GM18520 (cell line): ENCODE data around the gene CDH5.

ENCODE experiments used
- ATAC-seq: cut with Tn5 transposase; IDR thresholded peaks from one replicate; pipeline ENCODE4 v1.9.1; 2021; ENCODE audit not compliant: unreplicated experiment

CDH5 gene

GRCh38 chr16:66372078-66372897 lies 5.8 kb downstream of the CDH5 start:
- ATAC-seq = no peak

- no peak for ATAC-seq
Observed at GRCh38 chr16:66372898-66373155, 6.3 kb downstream of the CDH5 start.

- no peak for ATAC-seq
Observed at GRCh38 chr16:66373667-66374066, 7.2 kb downstream of the CDH5 start.

- no peak for ATAC-seq
Observed at GRCh38 chr16:66374176-66374575, 7.7 kb downstream of the CDH5 start.

GRCh38 chr16:66375451-66375850 lies 9.0 kb downstream of the CDH5 start:
- no peak for ATAC-seq

- no peak for ATAC-seq
Observed at GRCh38 chr16:66376114-66376513, 9.6 kb downstream of the CDH5 start.

- ATAC-seq = no peak
Observed at GRCh38 chr16:66376577-66377305, 10.2 kb downstream of the CDH5 start.

GRCh38 chr16:66377324-66377723 lies 10.8 kb downstream of the CDH5 start:
- no peak for ATAC-seq

GRCh38 chr16:66378741-66379570 lies 12.5 kb downstream of the CDH5 start:
- ATAC-seq = no peak

GRCh38 chr16:66379571-66379941 lies 13.1 kb downstream of the CDH5 start:
- no peak for ATAC-seq

GRCh38 chr16:66380421-66380820 lies 13.9 kb downstream of the CDH5 start:
- ATAC-seq = no peak

GRCh38 chr16:66381585-66382170 lies 15.2 kb downstream of the CDH5 start:
- ATAC-seq = no peak

- ATAC-seq = no peak
Observed at GRCh38 chr16:66382171-66382965, 15.9 kb downstream of the CDH5 start.

- ATAC-seq = no peak
Observed at GRCh38 chr16:66382966-66383299, 16.4 kb downstream of the CDH5 start.

- no peak for ATAC-seq
Observed at GRCh38 chr16:66383551-66383950, 17.1 kb downstream of the CDH5 start.

- no peak for ATAC-seq
Observed at GRCh38 chr16:66385415-66385814, 18.9 kb downstream of the CDH5 start.

GRCh38 chr16:66386629-66387622 lies 20.4 kb downstream of the CDH5 start:
- ATAC-seq = no peak

GRCh38 chr16:66387817-66388332 lies 21.4 kb downstream of the CDH5 start:
- no peak for ATAC-seq

GRCh38 chr16:66388350-66389139 lies 22.1 kb downstream of the CDH5 start:
- no peak for ATAC-seq
